BE2C (cell line): ENCODE results near the gene RBP4.

ENCODE experiments used
- DNase-seq: peaks from one replicate; pipeline ENCODE4 v3.0.0-alpha.2; 2020
- H3K27me3 ChIP-seq: fragments of 250-450 bp; sonication (Bioruptor Pico); 2 replicates; pipeline ENCODE4 v1.5.1; 2020; ENCODE audit warnings: mild to moderate bottlenecking
- H3K36me3 ChIP-seq: fragments of 250-450 bp; sonication (Bioruptor Pico); 2 replicates; pipeline ENCODE4 v1.5.1; 2020; ENCODE audit warnings: mild to moderate bottlenecking
- H3K4me1 ChIP-seq: fragments of 250-450 bp; sonication (Bioruptor Pico); 2 replicates; pipeline ENCODE4 v1.5.1; 2020
- H3K4me3 ChIP-seq: 2 replicates; pipeline ENCODE4 v1.5.1; 2011; ENCODE audit warnings: low read depth, low read length
- H3K9me3 ChIP-seq: fragments of 250-450 bp; sonication (Bioruptor Pico); 2 replicates; pipeline ENCODE4 v1.5.1; 2020
- CTCF ChIP-seq: IDR thresholded peaks from 2 replicates; pipeline ENCODE4 v1.5.1; 2012; ENCODE audit warnings: mild to moderate bottlenecking, low read depth, low read length

RBP4 gene

GRCh38 chr10:93580828-93581227 is 20.2 kb downstream of the RBP4 start:
- no peak for TF ChIP-seq CTCF
- H3K36me3 ChIP-seq, result no peaks in the 10 kb centered on the region
- no peaks in the 10 kb centered on the region for H3K4me1 ChIP-seq
- H3K9me3 ChIP-seq, result no peaks in the 10 kb centered on the region
- DNase-seq, result no peak
- no peaks in the 10 kb centered on the region for H3K27me3 ChIP-seq
- H3K4me3 ChIP-seq, result no peak overlapping the region

GRCh38 chr10:93579985-93580711 is 20.9 kb downstream of the RBP4 start:
- no peaks in the 10 kb centered on the region for H3K27me3 ChIP-seq
- no peak for DNase-seq
- no peak for TF ChIP-seq CTCF
- H3K36me3 ChIP-seq, result no peaks in the 10 kb centered on the region
- H3K9me3 ChIP-seq, result no peaks in the 10 kb centered on the region
- no peak overlapping the region for H3K4me3 ChIP-seq
- no peaks in the 10 kb centered on the region for H3K4me1 ChIP-seq

GRCh38 chr10:93579089-93579488 is 21.9 kb downstream of the RBP4 start:
- H3K36me3 ChIP-seq, result no peaks in the 10 kb centered on the region
- TF ChIP-seq CTCF, result no peak
- no peaks in the 10 kb centered on the region for H3K4me1 ChIP-seq
- no peak overlapping the region for H3K4me3 ChIP-seq
- no peaks in the 10 kb centered on the region for H3K27me3 ChIP-seq
- DNase-seq, result no peak
- no peaks in the 10 kb centered on the region for H3K9me3 ChIP-seq

GRCh38 chr10:93577565-93577964 is 23.5 kb downstream of the RBP4 start:
- H3K4me3 ChIP-seq, result no peak overlapping the region
- TF ChIP-seq CTCF, result no peak
- no peak for DNase-seq
- H3K4me1 ChIP-seq, result no peaks in the 10 kb centered on the region
- no peaks in the 10 kb centered on the region for H3K9me3 ChIP-seq
- 0 out of 2 replicates have a peak, but pooled peaks cover 3% of the 10 kb centered on the region for H3K27me3 ChIP-seq
- H3K36me3 ChIP-seq, result no peaks in the 10 kb centered on the region

- DNase-seq, result no peak
- Histone ChIP-seq H3K4me3 (no peak overlapping the region), H3K27me3 (0 out of 2 replicates have a peak, but pooled peaks cover 5% of the 10 kb centered on the region), H3K36me3 (no peaks in the 10 kb centered on the region), H3K4me1 (no peaks in the 10 kb centered on the region), H3K9me3 (no peaks in the 10 kb centered on the region)
- TF ChIP-seq CTCF, result no peak
Observed at GRCh38 chr10:93576888-93577287, 24.1 kb downstream of the RBP4 start.

- no peak for TF ChIP-seq CTCF
- no peaks in the 10 kb centered on the region for H3K4me1 ChIP-seq
- DNase-seq, result no peak
- H3K9me3 ChIP-seq, result no peaks in the 10 kb centered on the region
- H3K36me3 ChIP-seq, result no peaks in the 10 kb centered on the region
- H3K4me3 ChIP-seq, result no peak overlapping the region
- peaks cover 6% of the 10 kb centered on the region; the same call in 1 of the 2 replicates for H3K27me3 ChIP-seq
Observed at GRCh38 chr10:93573924-93574323, 27.1 kb downstream of the RBP4 start.
